Kidney (tissue), 14 donors: ENCODE measurements around the gene SPHK1. TPM values are rescaled to one million over a fixed set of nuclear protein-coding genes. Genes with fewer than 3 reads are reported as not detected.

ENCODE experiments used
- DNase-seq, 5 donors: peaks; one replicate each; pipeline ENCODE4 v3.0.0-alpha.2; 2013 to 2020
- FAIRE-seq: peaks from 2 replicates; lab custom pipeline; 2012; peaks lifted over from hg19 to GRCh38; lab: Jason Lieb, UNC
- H3K27ac ChIP-seq, 2 donors: one replicate each; pipeline ENCODE4 v1.7.0; 2013; ENCODE audit warnings: low read depth in 2 of 2, low read length in 2 of 2, inconsistent platforms in 1 of 2
- H3K27me3 ChIP-seq: one replicate; pipeline ENCODE4 v1.7.1; 2013; ENCODE audit warnings: low read length, inconsistent platforms; ENCODE audit not compliant: control insufficient read depth, insufficient read depth
- H3K36me3 ChIP-seq, 3 donors: one replicate each; pipeline versions ENCODE4 v1.7.0 to v1.7.1; 2013; ENCODE audit warnings: low read length in 3 of 3, control low read depth in 1 of 3, inconsistent platforms in 1 of 3; ENCODE audit not compliant: insufficient read depth in 3 of 3, control insufficient read depth in 2 of 3
- H3K4me1 ChIP-seq, 3 donors: one replicate each; pipeline versions ENCODE4 v1.7.0 to v1.7.1; 2013; ENCODE audit warnings: low read length in 3 of 3, inconsistent platforms in 1 of 3, low read depth in 1 of 3; ENCODE audit not compliant: control insufficient read depth in 2 of 3, insufficient read depth in 2 of 3
- H3K4me3 ChIP-seq, 3 donors: one replicate each; pipeline versions ENCODE4 v1.7.0 to v1.8.1; 2013; ENCODE audit warnings: low read length in 3 of 3, control low read depth in 1 of 3, inconsistent platforms in 1 of 3
- H3K9ac ChIP-seq, 3 donors: one replicate each; pipeline versions ENCODE4 v1.7.0 to v1.7.1; 2013; ENCODE audit warnings: low read length in 3 of 3, control low read depth in 1 of 3, inconsistent platforms in 1 of 3
- H3K9me3 ChIP-seq, 3 donors: one replicate each; pipeline versions ENCODE4 v1.7.0 to v1.7.1; 2013; ENCODE audit warnings: low read length in 3 of 3, control low read depth in 1 of 3, inconsistent platforms in 1 of 3; ENCODE audit not compliant: control insufficient read depth in 2 of 3, insufficient read depth in 1 of 3
- intact Hi-C: fragments of 100-400 bp; cut with DNase I; formaldehyde crosslinking; loops from one replicate; pipeline ENCODE4 v1.11.1; 2022
- polyA plus RNA-seq: library from polyadenylated mRNA; stranded (reverse); fragments of 350-450 nt; fragmentation: Illumina TruSeq; extraction: RNeasy Lipid Tissue Mini Kit (QIAGEN cat#74804); gene quantifications from one replicate; pipeline ENCODE4 v1.2.3, GENCODE V29; 2014; ENCODE audit warnings: low read depth, low replicate concordance; ENCODE audit not compliant: insufficient read depth
- total RNA-seq: library from RNA; stranded (reverse); fragmentation: NEBNext Ultra II Directional; extraction: Animal tissue kit (Norgen Biotek cat#: 25700); gene quantifications from one replicate; pipeline ENCODE4 v1.2.1, GENCODE V29; 2021
- TF ChIP-seq, protein P1 (sequence below): IDR thresholded peaks from 3 replicates; pipeline ENCODE4 v1.5.1; 2012; ENCODE audit warnings: mild to moderate bottlenecking, moderate library complexity, borderline replicate concordance; ENCODE audit not compliant: insufficient read depth; ENCODE audit errors: extremely low read depth
- donor health status: control.
- donor health status: control.
- donor health status: control.
- donor health status: control.
- donor health status: control.
- donor health status: DM: yes; HTN: yes; CAD: no.
- donor health status: Normal renal cell carcinoma (clear cell type).

The SPHK1 gene
- total and polyA plus RNA-seq, 2 donors from 2014 or later: 1.5 to 10.4 TPM

DNA sequence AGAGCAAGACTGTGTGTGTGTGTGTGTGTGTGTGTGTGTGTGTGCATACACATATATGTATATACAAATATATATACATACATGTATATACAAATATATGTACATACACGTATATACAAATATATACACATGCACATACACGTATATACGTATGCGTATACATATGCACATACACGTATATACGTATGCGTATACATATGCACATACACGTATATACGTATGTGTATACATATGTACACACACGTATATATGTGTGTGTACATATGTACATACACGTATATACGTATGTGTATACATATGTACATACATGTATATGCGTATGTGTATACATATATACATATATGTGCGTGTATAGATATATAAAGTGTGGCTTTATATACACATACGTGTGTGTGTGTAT lies 31.4 kb downstream of the SPHK1 start:
- Histone ChIP-seq H3K4me3 (no peak overlapping the region), H3K36me3 (no peaks in the 10 kb centered on the region), H3K27me3 (no peaks in the 10 kb centered on the region), H3K9me3 (no peaks in the 10 kb centered on the region), H3K9ac (no peak overlapping the region), H3K27ac (no peak overlapping the region), H3K4me1 (peaks cover 0 to 15% (median 2%) of the 10 kb centered on the region in 3 donors)
- FAIRE-seq (no peak), DNase-seq (no peak)
- TF ChIP-seq, protein P1, sequence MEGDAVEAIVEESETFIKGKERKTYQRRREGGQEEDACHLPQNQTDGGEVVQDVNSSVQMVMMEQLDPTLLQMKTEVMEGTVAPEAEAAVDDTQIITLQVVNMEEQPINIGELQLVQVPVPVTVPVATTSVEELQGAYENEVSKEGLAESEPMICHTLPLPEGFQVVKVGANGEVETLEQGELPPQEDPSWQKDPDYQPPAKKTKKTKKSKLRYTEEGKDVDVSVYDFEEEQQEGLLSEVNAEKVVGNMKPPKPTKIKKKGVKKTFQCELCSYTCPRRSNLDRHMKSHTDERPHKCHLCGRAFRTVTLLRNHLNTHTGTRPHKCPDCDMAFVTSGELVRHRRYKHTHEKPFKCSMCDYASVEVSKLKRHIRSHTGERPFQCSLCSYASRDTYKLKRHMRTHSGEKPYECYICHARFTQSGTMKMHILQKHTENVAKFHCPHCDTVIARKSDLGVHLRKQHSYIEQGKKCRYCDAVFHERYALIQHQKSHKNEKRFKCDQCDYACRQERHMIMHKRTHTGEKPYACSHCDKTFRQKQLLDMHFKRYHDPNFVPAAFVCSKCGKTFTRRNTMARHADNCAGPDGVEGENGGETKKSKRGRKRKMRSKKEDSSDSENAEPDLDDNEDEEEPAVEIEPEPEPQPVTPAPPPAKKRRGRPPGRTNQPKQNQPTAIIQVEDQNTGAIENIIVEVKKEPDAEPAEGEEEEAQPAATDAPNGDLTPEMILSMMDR: no peak
- intact Hi-C loops: no loop called here

DNA sequence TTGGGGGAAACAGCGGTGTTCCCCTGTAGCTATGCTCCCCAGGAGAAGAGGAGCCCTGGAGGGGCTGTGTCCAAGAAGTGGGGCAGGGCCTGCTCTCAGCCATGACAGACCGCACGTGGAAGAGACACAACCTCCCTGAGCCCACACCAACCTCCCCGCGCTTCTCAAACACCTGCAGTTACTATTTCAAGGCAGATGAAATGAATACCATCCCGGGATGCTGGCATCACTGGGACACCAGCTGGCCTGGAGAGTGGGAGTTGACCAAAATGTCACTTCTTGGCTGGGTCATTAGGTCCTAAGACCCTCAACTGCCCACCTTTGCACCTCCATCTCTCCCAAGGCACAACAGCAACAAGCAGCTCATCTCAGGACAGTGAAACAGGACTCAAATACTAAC lies 32.0 kb downstream of the SPHK1 start:
- DNase-seq: peak in 3 of 5 donors; percentile 45 to 69 (median 64)
- Histone ChIP-seq H3K27me3 (no peaks in the 10 kb centered on the region), H3K4me3 (no peak overlapping the region), H3K36me3 (no peaks in the 10 kb centered on the region), H3K27ac (no peak overlapping the region), H3K4me1 (peaks cover 0 to 18% (median 4%) of the 10 kb centered on the region in 3 donors), H3K9ac (no peak overlapping the region), H3K9me3 (no peaks in the 10 kb centered on the region)
- TF ChIP-seq, protein P1: no peak
- intact Hi-C loops: no loop called here
- FAIRE-seq: no peak

DNA sequence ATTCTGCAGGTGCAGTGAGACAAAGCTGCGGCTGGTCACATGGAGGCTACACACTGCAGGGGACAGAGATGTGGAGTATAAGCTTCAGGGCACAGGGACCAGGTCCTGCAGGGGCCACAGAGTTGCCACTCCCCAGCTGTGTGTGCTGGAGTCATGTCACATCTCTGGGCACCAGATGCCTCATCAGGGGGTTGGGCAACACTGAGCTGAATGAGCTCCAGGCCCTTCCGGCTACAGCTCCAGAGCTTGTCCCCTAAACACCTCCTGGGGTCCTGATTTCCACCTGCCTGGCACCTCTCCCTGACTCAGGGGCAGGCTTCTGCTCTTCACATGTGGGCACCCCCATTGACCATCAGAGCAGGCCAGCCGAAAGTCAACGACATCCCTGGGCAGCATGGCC lies 32.5 kb downstream of the SPHK1 start:
- H3K9me3 ChIP-seq: no peaks in the 10 kb centered on the region
- no peak overlapping the region for H3K4me3 ChIP-seq
- no peaks in the 10 kb centered on the region for H3K36me3 ChIP-seq
- H3K4me1 ChIP-seq: peaks cover 0 to 18% (median 4%) of the 10 kb centered on the region in 3 donors
- FAIRE-seq: no peak
- TF ChIP-seq, protein P1: no peak
- intact Hi-C loops: no loop called here
- DNase-seq: no peak
- no peaks in the 10 kb centered on the region for H3K27me3 ChIP-seq
- H3K9ac ChIP-seq: no peak overlapping the region
- no peak overlapping the region for H3K27ac ChIP-seq

DNA sequence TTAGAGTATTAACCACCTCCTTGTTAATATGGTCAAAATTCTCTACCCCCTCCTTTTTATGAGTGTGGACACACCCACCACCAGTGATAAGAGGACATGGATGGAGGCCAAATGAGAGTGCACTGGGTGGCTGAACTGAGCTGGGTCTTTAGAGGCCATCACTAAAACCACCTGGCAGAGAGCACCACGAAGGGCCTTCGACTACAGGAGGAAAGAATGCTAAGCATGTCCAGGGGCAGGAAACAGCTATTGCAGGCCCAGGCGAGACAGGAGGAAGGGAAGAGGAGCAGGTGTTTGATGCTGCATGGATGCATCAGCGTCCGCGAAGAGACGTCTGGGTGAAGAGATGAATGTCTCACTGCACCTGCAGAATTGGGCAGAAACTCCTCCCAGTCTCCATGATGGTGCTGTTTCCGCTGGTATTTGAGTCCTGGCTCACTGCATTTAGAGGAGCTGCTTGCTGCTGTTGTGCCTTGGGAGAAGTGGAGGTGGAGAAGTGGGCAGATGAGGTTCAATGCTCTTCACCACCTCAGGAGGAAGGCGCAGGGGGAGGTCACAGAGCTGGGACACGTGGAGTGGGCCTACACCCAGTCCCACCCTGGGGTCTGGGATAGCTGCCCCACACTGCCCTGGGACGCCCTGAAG lies 33.2 kb downstream of the SPHK1 start:
- intact Hi-C loops: no loop called here
- FAIRE-seq (no peak), DNase-seq (no peak)
- Histone ChIP-seq H3K9ac (no peak overlapping the region), H3K4me1 (peaks cover 0 to 18% (median 4%) of the 10 kb centered on the region in 3 donors), H3K27ac (no peak overlapping the region), H3K4me3 (no peak overlapping the region), H3K9me3 (no peaks in the 10 kb centered on the region), H3K36me3 (no peaks in the 10 kb centered on the region), H3K27me3 (no peaks in the 10 kb centered on the region)
- TF ChIP-seq, protein P1: no peak
